Loucy (cell line): ENCODE data around the gene ILK.

Source experiments
- EZH2phosphoT487 ChIP-seq: fragments of 200-600 bp; IDR thresholded peaks from 2 replicates; pipeline ENCODE4 v1.6.1; 2018; ENCODE audit warnings: antibody characterized with exemption, mild to moderate bottlenecking, moderate library complexity, borderline replicate concordance
- TF ChIP-seq, protein P1 (sequence below): fragments of 200-600 bp; sonication (generic); conservative IDR thresholded peaks from 2 replicates; pipeline ENCODE4 v1.5.1; 2014; ENCODE audit warnings: mild to moderate bottlenecking, antibody characterized with exemption, low read length

GRCh38 chr11:6559369-6559768, 44.2 kb upstream of the ILK start:
- TF ChIP-seq, protein P1, sequence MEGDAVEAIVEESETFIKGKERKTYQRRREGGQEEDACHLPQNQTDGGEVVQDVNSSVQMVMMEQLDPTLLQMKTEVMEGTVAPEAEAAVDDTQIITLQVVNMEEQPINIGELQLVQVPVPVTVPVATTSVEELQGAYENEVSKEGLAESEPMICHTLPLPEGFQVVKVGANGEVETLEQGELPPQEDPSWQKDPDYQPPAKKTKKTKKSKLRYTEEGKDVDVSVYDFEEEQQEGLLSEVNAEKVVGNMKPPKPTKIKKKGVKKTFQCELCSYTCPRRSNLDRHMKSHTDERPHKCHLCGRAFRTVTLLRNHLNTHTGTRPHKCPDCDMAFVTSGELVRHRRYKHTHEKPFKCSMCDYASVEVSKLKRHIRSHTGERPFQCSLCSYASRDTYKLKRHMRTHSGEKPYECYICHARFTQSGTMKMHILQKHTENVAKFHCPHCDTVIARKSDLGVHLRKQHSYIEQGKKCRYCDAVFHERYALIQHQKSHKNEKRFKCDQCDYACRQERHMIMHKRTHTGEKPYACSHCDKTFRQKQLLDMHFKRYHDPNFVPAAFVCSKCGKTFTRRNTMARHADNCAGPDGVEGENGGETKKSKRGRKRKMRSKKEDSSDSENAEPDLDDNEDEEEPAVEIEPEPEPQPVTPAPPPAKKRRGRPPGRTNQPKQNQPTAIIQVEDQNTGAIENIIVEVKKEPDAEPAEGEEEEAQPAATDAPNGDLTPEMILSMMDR: no peak
- no peak for TF ChIP-seq EZH2phosphoT487
